WTC11 (cell line): ENCODE results near the gene ETV7.

ENCODE experiments used
- CTCF ChIP-seq: fragments of 200-600 bp; IDR thresholded peaks from 2 replicates; pipeline ENCODE4 v1.8.0; 2022; ENCODE audit warnings: antibody characterized with exemption
- ELF4 ChIP-seq: sonication (generic); formaldehyde crosslinking; IDR thresholded peaks from 2 replicates; pipeline ENCODE4 v1.8.1; 2022; ENCODE audit warnings: low read depth, mild to moderate bottlenecking, moderate library complexity, missing genetic modification reagents
- FOXP1 ChIP-seq: sonication (generic); formaldehyde crosslinking; IDR thresholded peaks from 2 replicates; pipeline ENCODE4 v1.8.0; 2022; ENCODE audit warnings: missing genetic modification reagents, mild to moderate bottlenecking, moderate library complexity, borderline replicate concordance
- MXD4 ChIP-seq: fragments of 250-450 bp; sonication (Bioruptor Pico); IDR thresholded peaks from 2 replicates; pipeline ENCODE4 v1.8.0; 2021; ENCODE audit warnings: mild to moderate bottlenecking, moderate library complexity, borderline replicate concordance
- NR1H2 ChIP-seq: sonication (generic); formaldehyde crosslinking; IDR thresholded peaks from 2 replicates; pipeline ENCODE4 v1.9.0; 2021; ENCODE audit warnings: mild to moderate bottlenecking, moderate library complexity, missing genetic modification reagents
- NR2C2 ChIP-seq: sonication (generic); formaldehyde crosslinking; IDR thresholded peaks from 2 replicates; pipeline ENCODE4 v1.8.0; 2022; ENCODE audit warnings: mild to moderate bottlenecking, missing genetic modification reagents
- RELA ChIP-seq: sonication (generic); formaldehyde crosslinking; IDR thresholded peaks from 2 replicates; pipeline ENCODE4 v1.8.1; 2022; ENCODE audit warnings: missing genetic modification reagents, mild to moderate bottlenecking, borderline replicate concordance
- RORB ChIP-seq: fragments of 250-450 bp; sonication (Bioruptor Pico); IDR thresholded peaks from 2 replicates; pipeline ENCODE4 v1.9.0; 2021; ENCODE audit warnings: mild to moderate bottlenecking
- TCF7 ChIP-seq: sonication (generic); formaldehyde crosslinking; IDR thresholded peaks from 2 replicates; pipeline ENCODE4 v1.8.0; 2022; ENCODE audit warnings: mild to moderate bottlenecking, low read depth, missing genetic modification reagents, moderate library complexity
- TEAD1 ChIP-seq: sonication (generic); formaldehyde crosslinking; IDR thresholded peaks from 2 replicates; pipeline ENCODE4 v1.8.0; 2022; ENCODE audit warnings: mild to moderate bottlenecking, missing genetic modification reagents
- ZNF121 ChIP-seq: sonication (generic); formaldehyde crosslinking; IDR thresholded peaks from 2 replicates; pipeline ENCODE4 v1.8.0; 2023; ENCODE audit warnings: missing genetic modification reagents
- ZNF232 ChIP-seq: sonication (generic); formaldehyde crosslinking; IDR thresholded peaks from 2 replicates; pipeline ENCODE4 v1.8.0; 2022; ENCODE audit warnings: mild to moderate bottlenecking, missing genetic modification reagents
- ZNF425 ChIP-seq: fragments of 250-450 bp; sonication (Bioruptor Pico); conservative IDR thresholded peaks from 2 replicates; pipeline ENCODE4 v1.9.0; 2021; ENCODE audit warnings: mild to moderate bottlenecking
- TF ChIP-seq, protein P1 (sequence below): sonication (generic); formaldehyde crosslinking; IDR thresholded peaks from 2 replicates; pipeline ENCODE4 v1.8.1; 2023; ENCODE audit warnings: mild to moderate bottlenecking, missing genetic modification reagents

GRCh38 chr6:36329798-36330291, 57.6 kb downstream of the ETV7 start:
- TF ChIP-seq ZNF121 (CRISPR knock-in tag) (no peak), ELF4 (no peak), CTCF (no peak), TCF7 (CRISPR knock-in tag) (no peak), RORB (CRISPR knock-in tag) (no peak), FOXP1 (CRISPR knock-in tag) (no peak), RELA (no peak), MXD4 (CRISPR knock-in tag) (no peak), NR1H2 (CRISPR knock-in tag) (no peak), NR2C2 (CRISPR knock-in tag) (no peak), ZNF232 (CRISPR knock-in tag) (no peak), TEAD1 (CRISPR knock-in tag) (no peak), ZNF425 (CRISPR knock-in tag) (no peak)
- TF ChIP-seq, protein P1, sequence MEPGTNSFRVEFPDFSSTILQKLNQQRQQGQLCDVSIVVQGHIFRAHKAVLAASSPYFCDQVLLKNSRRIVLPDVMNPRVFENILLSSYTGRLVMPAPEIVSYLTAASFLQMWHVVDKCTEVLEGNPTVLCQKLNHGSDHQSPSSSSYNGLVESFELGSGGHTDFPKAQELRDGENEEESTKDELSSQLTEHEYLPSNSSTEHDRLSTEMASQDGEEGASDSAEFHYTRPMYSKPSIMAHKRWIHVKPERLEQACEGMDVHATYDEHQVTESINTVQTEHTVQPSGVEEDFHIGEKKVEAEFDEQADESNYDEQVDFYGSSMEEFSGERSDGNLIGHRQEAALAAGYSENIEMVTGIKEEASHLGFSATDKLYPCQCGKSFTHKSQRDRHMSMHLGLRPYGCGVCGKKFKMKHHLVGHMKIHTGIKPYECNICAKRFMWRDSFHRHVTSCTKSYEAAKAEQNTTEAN (CRISPR knock-in tag): no peak
